ENCODE results near the gene CACNA1F.

Gene CACNA1F

GRCh38 chrX:49187028-49187394 is 46.1 kb downstream of the CACNA1F start:
- Mint-ChIP-seq H3K4me3 (peak overlapping the region; percentile 59 to 70 (median 65)), H3K4me1 (peaks cover 14% of the 10 kb centered on the region), H3K36me3 (ENCODE audit: low read depth) (peaks cover 7% of the 10 kb centered on the region), H3K27me3 (ENCODE audit: low read depth) (no peaks in the 10 kb centered on the region), H3K27ac (peak overlapping the region; percentile 39 to 81 (median 76)), H3K9me3 (peaks cover 3% of the 10 kb centered on the region)
- TF ChIP-seq CTCF (IDR thresholded peaks at IDR 0.05; ENCODE audit: unreplicated experiment in 3 of 3): no peak

- peaks cover 3% of the 10 kb centered on the region for H3K9me3 Mint-ChIP-seq
- TF ChIP-seq CTCF (IDR thresholded peaks at IDR 0.05; ENCODE audit: unreplicated experiment in 3 of 3): peak in 1 of 3 experiments; percentile 24
- peaks cover 14% of the 10 kb centered on the region for H3K4me1 Mint-ChIP-seq
- peak within 1 kb of the TSS; percentile 56 to 83 (median 81) for H3K27ac Mint-ChIP-seq
- peaks cover 8% of the 10 kb centered on the region for H3K36me3 Mint-ChIP-seq (ENCODE audit: low read depth)
- peak within 1 kb of the TSS; percentile 80 to 86 (median 83) for H3K4me3 Mint-ChIP-seq
- no peaks in the 10 kb centered on the region for H3K27me3 Mint-ChIP-seq (ENCODE audit: low read depth)
Measured at GRCh38 chrX:49186125-49187027, 46.8 kb downstream of the CACNA1F start, which contains the start of gene PRICKLE3. PRICKLE3 (minus strand) TSS chrX:49186373; CDS start chrX:49186297, 76 bp downstream.

- TF ChIP-seq CTCF (IDR thresholded peaks at IDR 0.05; ENCODE audit: unreplicated experiment in 3 of 3): no peak
- Mint-ChIP-seq H3K4me3 (peak overlapping the region; percentile 80 to 86 (median 83)), H3K27ac (peak overlapping the region; percentile 56 to 83 (median 81)), H3K36me3 (ENCODE audit: low read depth) (peaks cover 17% of the 10 kb centered on the region), H3K9me3 (peaks cover 9% of the 10 kb centered on the region), H3K27me3 (ENCODE audit: low read depth) (no peaks in the 10 kb centered on the region), H3K4me1 (peaks cover 8% of the 10 kb centered on the region)
Measured at GRCh38 chrX:49184294-49185281, 48.6 kb downstream of the CACNA1F start.

GRCh38 chrX:49183701-49184281 is 49.3 kb downstream of the CACNA1F start:
- peaks cover 4% of the 10 kb centered on the region for H3K4me1 Mint-ChIP-seq
- H3K36me3 Mint-ChIP-seq (ENCODE audit: low read depth): peaks cover 23% of the 10 kb centered on the region
- TF ChIP-seq CTCF (IDR thresholded peaks at IDR 0.05; ENCODE audit: unreplicated experiment in 3 of 3): no peak
- peak overlapping the region; percentile 56 to 81 (median 59) for H3K27ac Mint-ChIP-seq
- H3K9me3 Mint-ChIP-seq: peaks cover 15% of the 10 kb centered on the region
- H3K27me3 Mint-ChIP-seq (ENCODE audit: low read depth): no peaks in the 10 kb centered on the region
- peak overlapping the region; percentile 78 to 83 (median 80) for H3K4me3 Mint-ChIP-seq

GRCh38 chrX:49179358-49179757 is 53.8 kb downstream of the CACNA1F start:
- TF ChIP-seq CTCF (IDR thresholded peaks at IDR 0.05; ENCODE audit: unreplicated experiment in 3 of 3): no peak
- peaks cover 18% of the 10 kb centered on the region for H3K9me3 Mint-ChIP-seq
- H3K36me3 Mint-ChIP-seq (ENCODE audit: low read depth): peaks cover 37% of the 10 kb centered on the region
- H3K27me3 Mint-ChIP-seq (ENCODE audit: low read depth): no peaks in the 10 kb centered on the region
- no peak overlapping the region for H3K4me3 Mint-ChIP-seq
- H3K27ac Mint-ChIP-seq: no peak overlapping the region
- H3K4me1 Mint-ChIP-seq: no peaks in the 10 kb centered on the region

Data from nephron (organoid).